HG03442 (cell line): ENCODE data around the gene AADACL2.

ENCODE experiments used
- ATAC-seq: cut with Tn5 transposase; IDR thresholded peaks from one replicate; pipeline ENCODE4 v1.9.1; 2021; ENCODE audit warnings: mild to moderate bottlenecking, moderate library complexity; ENCODE audit not compliant: unreplicated experiment

Gene AADACL2

GRCh38 chr3:151798466-151798865 lies 64.7 kb downstream of the AADACL2 start:
- ATAC-seq = no peak

- no peak for ATAC-seq
Measured at GRCh38 chr3:151800431-151800830, 66.7 kb downstream of the AADACL2 start.

- ATAC-seq = no peak
Measured at GRCh38 chr3:151804267-151804666, 70.5 kb downstream of the AADACL2 start.

- ATAC-seq = no peak
Measured at GRCh38 chr3:151806838-151807237, 73.1 kb downstream of the AADACL2 start.
